ENCODE data around the gene TRIM27. TPM values are rescaled to one million over a fixed set of nuclear protein-coding genes. Genes with fewer than 3 reads are reported as not detected.
"Not testable (repeated sequence)": the region's sequence is repeated elsewhere in the genome, so short reads cannot be mapped to it uniquely, and the experiment has no call there.

TRIM27 gene
- total RNA-seq, 4 donors from 2014 or later: 30.0 to 48.0 (median 40.2) TPM

- Histone ChIP-seq H3K4me1 (peaks cover 11% of the 10 kb centered on the region), H3K27me3 (peaks cover 19% of the 10 kb centered on the region), H3K4me3 (peak overlapping the region; percentile 40), H3K27ac (no peak overlapping the region), H3K9me3 (no peaks in the 10 kb centered on the region), H3K36me3 (no peaks in the 10 kb centered on the region)
- 18% methylated on average over 13 of the region's 13 CpGs for WGBS
- DNase-seq (ENCODE audit: low spot score in 2 of 2): no peak
- TF ChIP-seq POLR2AphosphoS5 (IDR thresholded peaks at IDR 0.05) (no peak), EP300 (IDR thresholded peaks at IDR 0.05) (no peak), POLR2A (IDR thresholded peaks at IDR 0.05) (no peak), CTCF (IDR thresholded peaks at IDR 0.05) (no peak)
These were observed 29.3 kb upstream of the TRIM27 start for GRCh38 chr6:28953039-28953584.

- DNase-seq (ENCODE audit: low spot score in 2 of 2); H3K9me3 ChIP-seq; H3K36me3 ChIP-seq; H3K4me3 ChIP-seq; H3K27me3 ChIP-seq; H3K27ac ChIP-seq: not testable (repeated sequence)
- H3K4me1 ChIP-seq: peaks cover 11% of the 10 kb centered on the region
- WGBS: 93% methylated on average over 24 of the region's 41 CpGs
These were observed 25.9 kb upstream of the TRIM27 start for GRCh38 chr6:28949656-28950195.

- Histone ChIP-seq H3K36me3 (no peaks in the 10 kb centered on the region), H3K27me3 (no peaks in the 10 kb centered on the region), H3K9me3 (no peaks in the 10 kb centered on the region), H3K4me1 (peaks cover 10% of the 10 kb centered on the region), H3K27ac (no peak overlapping the region), H3K4me3 (no peak overlapping the region)
- TF ChIP-seq EP300 (IDR thresholded peaks at IDR 0.05) (no peak), POLR2A (IDR thresholded peaks at IDR 0.05) (no peak), CTCF (IDR thresholded peaks at IDR 0.05) (no peak), POLR2AphosphoS5 (IDR thresholded peaks at IDR 0.05) (no peak)
- no peak for DNase-seq (ENCODE audit: low spot score in 2 of 2)
- WGBS: 77% methylated on average over 23 of the region's 23 CpGs
These were observed 25.1 kb upstream of the TRIM27 start for GRCh38 chr6:28948782-28949486.

GRCh38 chr6:28947831-28948270 is 24.1 kb upstream of the TRIM27 start:
- H3K27ac ChIP-seq: no peak overlapping the region
- H3K36me3 ChIP-seq: no peaks in the 10 kb centered on the region
- H3K9me3 ChIP-seq: no peaks in the 10 kb centered on the region
- H3K4me3 ChIP-seq: no peak overlapping the region
- 88% methylated on average over 1 of the region's 1 CpG for WGBS
- TF ChIP-seq POLR2AphosphoS5 (IDR thresholded peaks at IDR 0.05): no peak
- no peak for TF ChIP-seq CTCF (IDR thresholded peaks at IDR 0.05)
- no peak for TF ChIP-seq POLR2A (IDR thresholded peaks at IDR 0.05)
- TF ChIP-seq EP300 (IDR thresholded peaks at IDR 0.05): no peak
- H3K4me1 ChIP-seq: peaks cover 14% of the 10 kb centered on the region
- no peak for DNase-seq (ENCODE audit: low spot score in 2 of 2)
- no peaks in the 10 kb centered on the region for H3K27me3 ChIP-seq

GRCh38 chr6:28947067-28947765 is 23.4 kb upstream of the TRIM27 start:
- Histone ChIP-seq H3K27ac (no peak overlapping the region), H3K4me3 (no peak overlapping the region), H3K27me3 (no peaks in the 10 kb centered on the region), H3K9me3 (no peaks in the 10 kb centered on the region), H3K36me3 (no peaks in the 10 kb centered on the region), H3K4me1 (peaks cover 14% of the 10 kb centered on the region)
- WGBS: 74% methylated on average over 6 of the region's 6 CpGs
- TF ChIP-seq CTCF (IDR thresholded peaks at IDR 0.05): no peak
- TF ChIP-seq POLR2A (IDR thresholded peaks at IDR 0.05): no peak
- TF ChIP-seq EP300 (IDR thresholded peaks at IDR 0.05): no peak
- TF ChIP-seq POLR2AphosphoS5 (IDR thresholded peaks at IDR 0.05): no peak
- no peak for DNase-seq (ENCODE audit: low spot score in 2 of 2)
